Caco-2 (cell line): ENCODE measurements around the gene SH3BP5L. TPM values are rescaled to one million over a fixed set of nuclear protein-coding genes. Genes with fewer than 3 reads are reported as not detected.

Experiments
- BruUV-seq: library from RNA; stranded (reverse); fragments of 400-500 nt; replicated peaks from 2 replicates; lab custom pipeline; 2021; lab: Mats Ljungman, UMichigan
- CTCF ChIA-PET: fragments of 300-600 bp; sonication (Branson Sonifier 250); formaldehyde crosslinking; loops from one replicate; lab custom pipeline; 2022; ENCODE audit warnings: antibody characterized with exemption; lab: Charles Lee
- POLR2A ChIA-PET: fragments of 300-600 bp; sonication (Branson Sonifier 250); formaldehyde crosslinking; loops from one replicate; lab custom pipeline; 2022; ENCODE audit warnings: antibody characterized with exemption; lab: Charles Lee
- DNase-seq, 2 experiments: peaks; one replicate each; pipeline versions ENCODE4 v3.0.0 to v3.0.0-alpha.2; 2020 to 2022
- H3K27me3 ChIP-seq: replicated peaks from 2 replicates; pipeline ENCODE4 v1.6.0; 2011; ENCODE audit warnings: low read length; ENCODE audit not compliant: control insufficient read depth, insufficient read depth
- H3K36me3 ChIP-seq: 2 replicates; pipeline ENCODE4 v1.5.1; 2011; ENCODE audit warnings: low read length; ENCODE audit not compliant: control insufficient read depth, insufficient read depth
- H3K4me1 ChIP-seq: fragments of 250-450 bp; sonication (Bioruptor Pico); 2 replicates; pipeline ENCODE4 v1.5.1; 2020; ENCODE audit warnings: mild to moderate bottlenecking
- H3K4me3 ChIP-seq: 2 replicates; pipeline ENCODE4 v1.5.1; 2011; ENCODE audit warnings: low read depth, mild to moderate bottlenecking, control low read depth, low read length
- H3K9me3 ChIP-seq: fragments of 250-450 bp; sonication (Bioruptor Pico); 2 replicates; pipeline ENCODE4 v1.5.1; 2020; ENCODE audit warnings: mild to moderate bottlenecking, moderate library complexity
- H3K27ac Mint-ChIP-seq: one replicate; pipeline ENCODE4 v1.8.0; 2022; ENCODE audit warnings: mixed read lengths; ENCODE audit not compliant: unreplicated experiment
- H3K27me3 Mint-ChIP-seq: one replicate; pipeline ENCODE4 v1.8.0; 2022; ENCODE audit warnings: mixed read lengths; ENCODE audit not compliant: insufficient read depth, unreplicated experiment
- H3K36me3 Mint-ChIP-seq: one replicate; pipeline ENCODE4 v1.8.0; 2022; ENCODE audit warnings: mild to moderate bottlenecking, mixed read lengths; ENCODE audit not compliant: insufficient read depth, unreplicated experiment
- H3K4me1 Mint-ChIP-seq: one replicate; pipeline ENCODE4 v1.8.0; 2022; ENCODE audit warnings: low read depth, mixed read lengths; ENCODE audit not compliant: unreplicated experiment
- H3K4me3 Mint-ChIP-seq: one replicate; pipeline ENCODE4 v1.8.0; 2022; ENCODE audit warnings: mild to moderate bottlenecking, moderate library complexity, mixed read lengths; ENCODE audit not compliant: unreplicated experiment
- H3K9me3 Mint-ChIP-seq: one replicate; pipeline ENCODE4 v1.8.0; 2022; ENCODE audit warnings: mixed read lengths; ENCODE audit not compliant: unreplicated experiment
- CTCF ChIP-seq, 2 experiments: fragments of 200-600 bp in 1 of 2; IDR thresholded peaks; 1 replicate in 1 of 2; 2 replicates in 1 of 2; pipeline versions ENCODE4 v1.5.1 to v1.8.0; 2011 to 2022; ENCODE audit warnings: antibody characterized with exemption in 1 of 2, control low read depth in 1 of 2, inconsistent platforms in 1 of 2, low read depth in 1 of 2, low read length in 1 of 2, mild to moderate bottlenecking in 1 of 2, moderate library complexity in 1 of 2; ENCODE audit not compliant: insufficient read depth in 1 of 2, severe bottlenecking in 1 of 2, unreplicated experiment in 1 of 2
- intact Hi-C: fragments of 100-400 bp; cut with micrococcal nuclease; formaldehyde crosslinking; loops from one replicate; pipeline ENCODE4 v1.10.0; 2022; ENCODE audit not compliant: unreplicated experiment
- total RNA-seq: library from RNA; stranded (reverse); gene quantifications from 2 replicates; pipeline ENCODE4 v1.2.3, GENCODE V29; 2022

Gene SH3BP5L
- total RNA-seq, 1 experiment from 2014 or later: 21.3 TPM

GRCh38 chr1:248842781-248843331, 17.1 kb upstream of the SH3BP5L start:
- DNase-seq: no peak
- POLR2A ChIA-PET: no interaction called here
- no TSS peak for BruUV-seq
- Mint-ChIP-seq H3K9me3 (no peaks in the 10 kb centered on the region), H3K36me3 (peaks cover 40% of the 10 kb centered on the region), H3K27ac (no peak overlapping the region), H3K4me1 (no peaks in the 10 kb centered on the region), H3K4me3 (no peak overlapping the region), H3K27me3 (no peaks in the 10 kb centered on the region)
- intact Hi-C loops: no loop called here
- no peaks in the 10 kb centered on the region for H3K27me3 ChIP-seq
- no peaks in the 10 kb centered on the region for H3K4me1 ChIP-seq
- H3K36me3 ChIP-seq: peaks cover 1% of the 10 kb centered on the region
- CTCF ChIA-PET: interaction anchor here (0.6 kb wide), 1 partner anchor 19 kb away, joined by 5 read pairs; no protein-coding TSS in a partner anchor
- no peaks in the 10 kb centered on the region for H3K9me3 ChIP-seq
- no peak for TF ChIP-seq CTCF (IDR thresholded peaks at IDR 0.05; ENCODE audit: insufficient read depth in 1 of 2, low read depth in 1 of 2, low read length in 1 of 2, severe bottlenecking in 1 of 2, unreplicated experiment in 1 of 2)
- no peak overlapping the region for H3K4me3 ChIP-seq

GRCh38 chr1:248841702-248842395, 16.1 kb upstream of the SH3BP5L start:
- peaks cover 39% of the 10 kb centered on the region for H3K36me3 Mint-ChIP-seq
- H3K4me1 Mint-ChIP-seq: no peaks in the 10 kb centered on the region
- peak in 1 of 2 experiments; percentile 37 for DNase-seq
- TF ChIP-seq CTCF (IDR thresholded peaks at IDR 0.05; ENCODE audit: insufficient read depth in 1 of 2, low read depth in 1 of 2, low read length in 1 of 2, severe bottlenecking in 1 of 2, unreplicated experiment in 1 of 2): peak; percentile 30 to 38
- Histone ChIP-seq H3K27me3 (no peaks in the 10 kb centered on the region), H3K36me3 (peaks cover 1% of the 10 kb centered on the region), H3K4me1 (no peaks in the 10 kb centered on the region), H3K4me3 (no peak overlapping the region), H3K9me3 (no peaks in the 10 kb centered on the region)
- no TSS peak for BruUV-seq
- intact Hi-C loops: no loop called here
- ChIA-PET POLR2A (no interaction called here), CTCF (no interaction called here)
- H3K27ac Mint-ChIP-seq: no peak overlapping the region
- H3K4me3 Mint-ChIP-seq: peak overlapping the region; percentile 12
- no peaks in the 10 kb centered on the region for H3K27me3 Mint-ChIP-seq
- no peaks in the 10 kb centered on the region for H3K9me3 Mint-ChIP-seq

DNA sequence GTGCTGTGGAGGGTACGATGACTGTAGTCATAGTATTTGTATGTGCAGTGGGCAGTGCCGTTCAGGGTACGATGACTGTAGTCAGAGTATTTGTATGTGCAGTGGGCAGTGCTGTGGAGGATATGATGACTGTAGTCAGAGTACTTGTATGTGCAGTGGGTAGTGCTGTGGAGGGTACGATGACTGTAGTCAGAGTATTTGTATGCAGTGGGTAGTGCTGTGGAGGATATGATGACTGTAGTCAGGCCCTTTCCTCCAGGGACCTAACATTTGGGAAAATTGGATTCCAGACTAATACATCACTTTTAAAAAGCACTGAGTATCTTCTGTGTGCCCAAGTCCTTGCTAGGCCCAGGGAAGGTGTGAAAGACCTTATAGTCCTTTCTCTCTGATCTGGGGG, 15.2 kb upstream of the SH3BP5L start:
- intact Hi-C loops: no loop called here
- Histone ChIP-seq H3K27me3 (no peaks in the 10 kb centered on the region), H3K36me3 (peaks cover 1% of the 10 kb centered on the region), H3K4me1 (no peaks in the 10 kb centered on the region), H3K4me3 (no peak overlapping the region), H3K9me3 (no peaks in the 10 kb centered on the region)
- H3K27me3 Mint-ChIP-seq: no peaks in the 10 kb centered on the region
- CTCF ChIA-PET: no interaction called here
- TF ChIP-seq CTCF (IDR thresholded peaks at IDR 0.05; ENCODE audit: insufficient read depth in 1 of 2, low read depth in 1 of 2, low read length in 1 of 2, severe bottlenecking in 1 of 2, unreplicated experiment in 1 of 2): no peak
- POLR2A ChIA-PET: no interaction called here
- H3K4me3 Mint-ChIP-seq: peak overlapping the region; percentile 12
- peaks cover 30% of the 10 kb centered on the region for H3K36me3 Mint-ChIP-seq
- DNase-seq: no peak
- H3K4me1 Mint-ChIP-seq: no peaks in the 10 kb centered on the region
- no TSS peak for BruUV-seq
- no peaks in the 10 kb centered on the region for H3K9me3 Mint-ChIP-seq
- H3K27ac Mint-ChIP-seq: no peak overlapping the region
